Amniotic epithelial cell (primary cell): ENCODE data around the gene MADCAM1.
"Not testable (repeated sequence)": the region's sequence is repeated elsewhere in the genome, so short reads cannot be mapped to it uniquely, and the experiment has no call there.

Experiments used
- DNase-seq: peaks from one replicate; pipeline ENCODE4 v3.0.0-alpha.2; 2010; ENCODE audit warnings: low read depth

MADCAM1 gene

GRCh38 chr19:465056-465816, 31.1 kb upstream of the MADCAM1 start:
- no peak for DNase-seq

- no peak for DNase-seq
Measured at GRCh38 chr19:467554-467953, 28.7 kb upstream of the MADCAM1 start.

- DNase-seq = no peak
Measured at GRCh38 chr19:468587-469256, 27.6 kb upstream of the MADCAM1 start.

- no peak for DNase-seq
Measured at GRCh38 chr19:469833-470232, 26.5 kb upstream of the MADCAM1 start.

GRCh38 chr19:470701-471100, 25.6 kb upstream of the MADCAM1 start:
- no peak for DNase-seq

- no peak for DNase-seq
Measured at GRCh38 chr19:472005-472858, 24.1 kb upstream of the MADCAM1 start.

- no peak for DNase-seq
Measured at GRCh38 chr19:474126-475078, 21.9 kb upstream of the MADCAM1 start.

GRCh38 chr19:475360-475759, 20.9 kb upstream of the MADCAM1 start:
- no peak for DNase-seq

GRCh38 chr19:478236-478903, 17.9 kb upstream of the MADCAM1 start:
- no peak for DNase-seq

GRCh38 chr19:478976-479375, 17.3 kb upstream of the MADCAM1 start:
- DNase-seq = no peak

GRCh38 chr19:480016-480855, 16.1 kb upstream of the MADCAM1 start:
- peak; percentile 49 for DNase-seq

GRCh38 chr19:481100-481499, 15.2 kb upstream of the MADCAM1 start:
- DNase-seq = not testable (repeated sequence)

- DNase-seq = peak; percentile 10
Measured at GRCh38 chr19:482186-483041, 13.9 kb upstream of the MADCAM1 start.

GRCh38 chr19:483332-484072, 12.8 kb upstream of the MADCAM1 start:
- no peak for DNase-seq

GRCh38 chr19:484494-484893, 11.8 kb upstream of the MADCAM1 start:
- no peak for DNase-seq

- DNase-seq = no peak
Measured at GRCh38 chr19:485077-485476, 11.2 kb upstream of the MADCAM1 start.

GRCh38 chr19:485583-486236, 10.6 kb upstream of the MADCAM1 start:
- DNase-seq = no peak
